SK-N-SH treated with all-trans-retinoic acid at 6 μM for 48 hours (cell line): ENCODE measurements around the gene LRGUK.

ENCODE experiments used
- ATAC-seq: fragments of 200-7000 bp; cut with Tn5 transposase; 3 replicates; pipeline ENCODE4 v1.9.1; 2020; ENCODE audit warnings: mild to moderate bottlenecking, moderate library complexity
- ARNTL ChIP-seq: fragments of 450-650 bp; formaldehyde crosslinking; IDR thresholded peaks from 2 replicates; pipeline ENCODE4 v1.5.0; 2020; ENCODE audit warnings: low read depth, mild to moderate bottlenecking, moderate library complexity, borderline replicate concordance
- BACH2 ChIP-seq: fragments of 250-450 bp; sonication (Bioruptor Pico); IDR thresholded peaks from 2 replicates; pipeline ENCODE4 v1.9.0; 2021; ENCODE audit warnings: mild to moderate bottlenecking, borderline replicate concordance
- CSDC2 ChIP-seq: fragments of 250-450 bp; sonication (Bioruptor Pico); IDR thresholded peaks from 2 replicates; pipeline ENCODE4 v1.5.0; 2020; ENCODE audit warnings: mild to moderate bottlenecking, moderate library complexity
- ESRRG ChIP-seq: fragments of 250-450 bp; sonication (Bioruptor Pico); IDR thresholded peaks from 2 replicates; pipeline ENCODE4 v1.6.1; 2021; ENCODE audit warnings: mild to moderate bottlenecking
- GLIS3 ChIP-seq: fragments of 250-450 bp; sonication (Bioruptor Pico); IDR thresholded peaks from 2 replicates; pipeline ENCODE4 v1.5.0; 2020; ENCODE audit warnings: mild to moderate bottlenecking, moderate library complexity
- ISL1 ChIP-seq: fragments of 250-450 bp; sonication (Bioruptor Pico); IDR thresholded peaks from 2 replicates; pipeline ENCODE4 v2.1.2; 2022; ENCODE audit warnings: mild to moderate bottlenecking, moderate library complexity
- OSR1 ChIP-seq: fragments of 250-450 bp; sonication (Bioruptor Pico); IDR thresholded peaks from 2 replicates; pipeline ENCODE4 v1.8.0; 2022; ENCODE audit warnings: moderate library complexity, mild to moderate bottlenecking, inconsistent platforms
- PATZ1 ChIP-seq: fragments of 250-450 bp; sonication (Bioruptor Pico); IDR thresholded peaks from 2 replicates; pipeline ENCODE4 v1.8.0; 2020; ENCODE audit warnings: mild to moderate bottlenecking, moderate library complexity, borderline replicate concordance
- POU6F1 ChIP-seq: fragments of 250-450 bp; sonication (Bioruptor Pico); IDR thresholded peaks from 2 replicates; pipeline ENCODE4 v1.8.0; 2021; ENCODE audit warnings: low read depth, mild to moderate bottlenecking, moderate library complexity, borderline replicate concordance
- PPARA ChIP-seq: fragments of 250-450 bp; sonication (Bioruptor Pico); IDR thresholded peaks from 2 replicates; pipeline ENCODE4 v1.5.0; 2020; ENCODE audit warnings: mild to moderate bottlenecking, borderline replicate concordance
- RARB ChIP-seq: fragments of 250-450 bp; sonication (Bioruptor Pico); IDR thresholded peaks from 2 replicates; pipeline ENCODE4 v1.8.0; 2021; ENCODE audit warnings: mild to moderate bottlenecking, moderate library complexity
- SNAI2 ChIP-seq: fragments of 250-450 bp; sonication (Bioruptor Pico); IDR thresholded peaks from 2 replicates; pipeline ENCODE4 v1.5.0; 2020; ENCODE audit warnings: mild to moderate bottlenecking, moderate library complexity
- TCF4 ChIP-seq: fragments of 250-450 bp; sonication (Bioruptor Pico); IDR thresholded peaks from 2 replicates; pipeline ENCODE4 v1.8.0; 2021; ENCODE audit warnings: mild to moderate bottlenecking, moderate library complexity, borderline replicate concordance
- TOX ChIP-seq: fragments of 250-450 bp; sonication (Bioruptor Pico); IDR thresholded peaks from 2 replicates; pipeline ENCODE4 v1.8.0; 2021; ENCODE audit warnings: mild to moderate bottlenecking, moderate library complexity, borderline replicate concordance
- TSHZ2 ChIP-seq: fragments of 250-450 bp; sonication (Bioruptor Pico); IDR thresholded peaks from 2 replicates; pipeline ENCODE4 v1.5.0; 2020; ENCODE audit warnings: mild to moderate bottlenecking, moderate library complexity
- ZC3H10 ChIP-seq: fragments of 250-450 bp; sonication (Bioruptor Pico); IDR thresholded peaks from 2 replicates; pipeline ENCODE4 v1.5.1; 2021; ENCODE audit warnings: mild to moderate bottlenecking, moderate library complexity
- ZFP3 ChIP-seq: fragments of 250-450 bp; sonication (Bioruptor Pico); IDR thresholded peaks from 2 replicates; pipeline ENCODE4 v1.5.0; 2020; ENCODE audit warnings: mild to moderate bottlenecking, moderate library complexity
- ZFP30 ChIP-seq: fragments of 450-650 bp; formaldehyde crosslinking; IDR thresholded peaks from 2 replicates; pipeline ENCODE4 v1.5.0; 2022; ENCODE audit warnings: mild to moderate bottlenecking, moderate library complexity
- ZNF565 ChIP-seq: fragments of 450-650 bp; formaldehyde crosslinking; conservative IDR thresholded peaks from 2 replicates; pipeline ENCODE4 v1.5.0; 2020; ENCODE audit warnings: low read depth, mild to moderate bottlenecking, moderate library complexity
- ZNF70 ChIP-seq: fragments of 450-650 bp; formaldehyde crosslinking; IDR thresholded peaks from 2 replicates; pipeline ENCODE4 v1.5.0; 2020; ENCODE audit warnings: mild to moderate bottlenecking, moderate library complexity
- ZNF8 ChIP-seq: fragments of 450-650 bp; formaldehyde crosslinking; IDR thresholded peaks from 2 replicates; pipeline ENCODE4 v1.5.0; 2020; ENCODE audit warnings: mild to moderate bottlenecking, moderate library complexity

Gene LRGUK

GRCh38 chr7:134210227-134210626, 83.1 kb downstream of the LRGUK start:
- TF ChIP-seq ZFP3 (CRISPR knock-in tag) (no peak), PPARA (CRISPR knock-in tag) (no peak), ESRRG (CRISPR knock-in tag) (no peak), SNAI2 (CRISPR knock-in tag) (no peak), ZC3H10 (CRISPR knock-in tag) (no peak), ZFP30 (CRISPR knock-in tag) (no peak), ARNTL (CRISPR knock-in tag) (no peak), ZNF565 (no peak), PATZ1 (CRISPR knock-in tag) (no peak), TCF4 (CRISPR knock-in tag) (no peak), RARB (CRISPR knock-in tag) (no peak), TSHZ2 (no peak), TOX (CRISPR knock-in tag) (no peak), GLIS3 (no peak), BACH2 (no peak), CSDC2 (no peak)
- no peak for ATAC-seq

- TF ChIP-seq ARNTL (CRISPR knock-in tag): no peak
- no peak for TF ChIP-seq POU6F1
- TF ChIP-seq TOX (CRISPR knock-in tag): no peak
- TF ChIP-seq TCF4 (CRISPR knock-in tag): no peak
- TF ChIP-seq BACH2: no peak
- no peak for TF ChIP-seq PPARA (CRISPR knock-in tag)
- TF ChIP-seq ZNF70 (CRISPR knock-in tag): no peak
- TF ChIP-seq RARB (CRISPR knock-in tag): no peak
- TF ChIP-seq ZNF8: no peak
- no peak for TF ChIP-seq PATZ1 (CRISPR knock-in tag)
- no peak for TF ChIP-seq OSR1 (CRISPR knock-in tag)
- no peak for TF ChIP-seq ZFP30 (CRISPR knock-in tag)
- TF ChIP-seq TSHZ2: no peak
- no peak for TF ChIP-seq SNAI2 (CRISPR knock-in tag)
- TF ChIP-seq CSDC2: no peak
- no peak for TF ChIP-seq ISL1
- ATAC-seq: no peak; the same call in 2 of the 3 replicates
Measured at GRCh38 chr7:134210976-134211663, 84.0 kb downstream of the LRGUK start.
